Renal pelvis (tissue), 4 donors: ENCODE results near the gene OR52K1. TPM values are rescaled to one million over a fixed set of nuclear protein-coding genes. Genes with fewer than 3 reads are reported as not detected.
"Not testable (repeated sequence)": the region's sequence is repeated elsewhere in the genome, so short reads cannot be mapped to it uniquely, and the experiment has no call there.

Experiments used
- DNase-seq: peaks from one replicate; pipeline ENCODE4 v3.0.0-alpha.2; 2013
- polyA plus RNA-seq, 3 donors: library from polyadenylated mRNA; unstranded; fragments of 120-200 nt; gene quantifications; one replicate each; pipeline ENCODE4 v1.2.1, GENCODE V29; 2013; ENCODE audit not compliant: insufficient read length in 3 of 3

Gene OR52K1
- polyA plus RNA-seq, 3 donors, result 0.07 to 0.33 (median 0.23) TPM

DNA sequence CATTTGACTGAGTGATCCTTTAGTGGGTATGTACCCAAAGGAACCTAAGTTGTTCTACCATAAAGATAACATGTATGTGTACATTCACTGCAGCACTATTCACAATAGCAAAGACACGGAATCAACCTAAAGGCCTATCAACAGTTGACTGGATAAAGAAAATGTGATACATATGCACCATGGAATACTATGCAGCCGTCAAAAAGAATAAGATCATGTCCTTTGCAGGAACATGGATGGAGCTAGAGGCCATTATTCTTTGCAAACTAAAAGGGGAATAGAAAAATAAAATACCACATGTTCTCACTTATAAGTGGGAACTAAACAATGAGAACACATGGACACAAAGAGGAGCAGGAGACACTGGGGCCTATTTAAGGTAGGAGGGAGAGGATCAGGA, 9.0 kb downstream of the OR52K1 start:
- DNase-seq, result not testable (repeated sequence)

DNA sequence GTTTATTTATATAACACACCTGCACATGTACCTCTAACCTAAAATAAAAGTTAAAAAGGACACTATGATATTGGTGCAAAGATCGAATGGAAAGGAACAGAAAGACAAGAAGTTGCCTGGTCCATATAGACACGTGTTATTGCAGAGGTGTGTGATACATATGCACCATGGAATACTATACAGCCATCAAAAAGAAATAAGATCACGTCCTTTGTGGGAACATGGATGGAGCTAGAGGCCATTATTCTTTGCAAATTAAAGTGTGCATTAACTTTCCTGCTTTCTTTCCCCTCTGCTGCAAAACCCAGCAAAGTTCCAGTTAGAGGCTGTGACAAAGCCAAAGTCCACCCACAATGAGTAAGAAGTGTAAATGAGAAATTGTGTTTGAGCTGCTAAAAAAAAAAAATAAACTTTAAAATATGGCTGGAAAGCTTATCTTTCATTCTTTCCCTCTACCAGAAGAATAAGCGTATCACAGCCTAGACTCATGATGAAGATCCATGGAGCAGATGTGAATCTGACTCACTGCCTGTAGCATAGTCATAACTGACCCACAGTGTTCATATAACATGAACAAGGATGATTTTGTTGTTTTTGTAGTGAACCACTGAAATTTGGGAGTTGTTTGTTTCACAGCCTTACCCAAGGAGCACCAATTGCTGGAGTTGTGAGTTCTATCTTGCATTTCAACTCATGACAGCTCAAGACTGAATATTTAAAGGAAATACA, 9.6 kb downstream of the OR52K1 start:
- DNase-seq, result no peak

DNA sequence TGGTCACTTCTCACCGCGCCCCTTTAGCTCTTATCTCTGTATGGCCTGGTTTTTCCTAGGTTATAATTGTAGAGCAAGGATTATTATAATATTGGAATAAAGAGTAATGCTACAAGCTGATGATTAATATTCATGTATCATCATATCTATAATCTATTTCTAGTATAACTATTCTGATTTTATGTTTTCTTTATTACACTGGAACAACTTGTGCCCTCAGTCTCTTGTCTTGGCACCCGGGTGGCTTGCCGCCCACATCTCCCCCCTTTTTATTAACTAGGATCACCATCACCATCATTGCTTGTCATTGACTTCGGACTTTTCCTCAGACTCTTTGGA, 11.0 kb downstream of the OR52K1 start:
- DNase-seq, result no peak

DNA sequence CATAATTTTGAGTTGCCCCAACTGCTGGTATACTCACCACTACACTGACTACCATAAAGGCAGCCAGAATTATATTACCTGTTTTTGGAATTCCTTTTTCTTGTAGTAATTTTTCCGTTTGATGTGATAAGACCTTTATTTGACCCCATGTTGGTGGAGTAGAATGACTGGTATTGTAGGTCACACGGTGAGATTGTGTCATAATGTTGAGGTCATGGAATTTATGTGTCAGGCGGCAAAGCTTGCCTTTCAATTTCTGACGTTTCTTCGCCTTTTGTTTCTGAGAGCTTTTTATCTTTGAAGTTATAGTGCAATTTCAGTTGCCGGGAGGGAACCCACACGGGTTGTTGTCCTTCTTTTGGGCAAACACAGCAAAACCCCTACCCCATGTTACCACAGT, 13.0 kb downstream of the OR52K1 start:
- DNase-seq, result no peak

DNA sequence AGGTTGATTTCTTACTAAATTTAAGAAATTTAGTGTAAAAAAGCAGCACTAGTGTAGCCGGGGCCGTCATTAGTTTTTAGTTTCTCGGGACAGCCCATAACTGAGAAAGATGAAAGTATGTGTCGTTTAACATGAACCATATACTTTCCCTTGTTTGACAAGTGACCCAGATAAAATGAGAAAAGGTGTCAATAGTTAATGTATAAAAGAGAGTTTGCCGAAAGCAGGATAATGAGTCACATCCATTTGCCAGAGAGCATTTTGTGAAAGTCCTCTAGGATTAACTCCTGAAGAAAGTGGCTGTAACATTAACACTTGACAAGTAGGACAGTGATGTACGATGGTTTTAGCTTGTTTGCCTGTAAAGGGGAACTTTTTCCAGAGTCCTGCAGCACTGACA, 13.5 kb downstream of the OR52K1 start:
- DNase-seq, result no peak

DNA sequence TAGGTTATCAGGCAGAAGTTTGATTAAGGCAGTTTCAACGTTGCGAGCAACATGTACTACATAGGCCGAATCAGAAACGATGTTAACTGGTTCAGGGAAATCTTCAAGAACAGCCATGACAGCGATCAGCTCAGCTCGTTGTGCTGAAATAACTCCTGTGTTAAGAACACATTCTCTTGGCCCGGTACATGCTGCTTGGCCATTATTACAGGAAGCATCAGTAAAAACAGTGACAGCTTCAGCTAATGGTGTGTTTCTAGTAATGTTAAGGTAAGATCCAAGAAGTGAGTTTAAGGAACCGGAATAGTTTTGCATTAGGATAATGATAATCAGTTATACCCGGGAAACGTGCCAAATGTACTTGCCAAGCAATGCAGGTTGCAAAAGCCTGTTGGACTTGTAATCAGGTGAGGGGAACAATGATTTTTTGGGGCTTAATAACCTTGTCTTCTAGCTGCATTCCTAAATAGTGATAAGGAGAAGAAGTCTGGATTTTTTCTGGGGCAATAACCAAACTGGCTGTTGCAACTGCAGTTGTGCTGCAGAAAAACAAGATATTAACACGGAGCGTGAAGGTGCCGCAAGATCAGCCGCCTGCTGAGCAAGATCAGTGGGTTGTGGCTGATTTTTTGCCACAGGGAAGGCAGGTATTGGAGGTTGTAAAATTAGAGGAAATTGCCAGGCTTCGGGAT, 14.3 kb downstream of the OR52K1 start:
- no peak for DNase-seq

DNA sequence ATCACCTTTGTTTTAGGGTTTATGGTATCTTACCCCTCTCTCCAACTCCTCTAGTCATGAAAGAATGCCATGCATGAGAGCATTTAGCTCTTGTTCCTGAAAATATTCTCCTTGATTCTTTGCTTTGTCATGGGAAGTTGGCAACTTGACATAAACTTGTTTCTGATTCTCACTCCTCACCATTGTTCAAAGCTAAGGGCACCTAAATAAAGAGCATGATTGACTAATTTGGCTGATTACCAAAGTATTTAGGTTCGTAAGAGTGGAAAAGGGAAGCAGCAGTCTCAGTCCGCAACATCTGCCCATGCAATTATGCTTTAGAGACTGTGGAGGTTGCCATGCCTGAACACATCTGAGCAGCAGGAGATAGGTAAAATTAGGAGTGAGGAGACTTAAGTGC, 26.4 kb downstream of the OR52K1 start:
- DNase-seq, result no peak

DNA sequence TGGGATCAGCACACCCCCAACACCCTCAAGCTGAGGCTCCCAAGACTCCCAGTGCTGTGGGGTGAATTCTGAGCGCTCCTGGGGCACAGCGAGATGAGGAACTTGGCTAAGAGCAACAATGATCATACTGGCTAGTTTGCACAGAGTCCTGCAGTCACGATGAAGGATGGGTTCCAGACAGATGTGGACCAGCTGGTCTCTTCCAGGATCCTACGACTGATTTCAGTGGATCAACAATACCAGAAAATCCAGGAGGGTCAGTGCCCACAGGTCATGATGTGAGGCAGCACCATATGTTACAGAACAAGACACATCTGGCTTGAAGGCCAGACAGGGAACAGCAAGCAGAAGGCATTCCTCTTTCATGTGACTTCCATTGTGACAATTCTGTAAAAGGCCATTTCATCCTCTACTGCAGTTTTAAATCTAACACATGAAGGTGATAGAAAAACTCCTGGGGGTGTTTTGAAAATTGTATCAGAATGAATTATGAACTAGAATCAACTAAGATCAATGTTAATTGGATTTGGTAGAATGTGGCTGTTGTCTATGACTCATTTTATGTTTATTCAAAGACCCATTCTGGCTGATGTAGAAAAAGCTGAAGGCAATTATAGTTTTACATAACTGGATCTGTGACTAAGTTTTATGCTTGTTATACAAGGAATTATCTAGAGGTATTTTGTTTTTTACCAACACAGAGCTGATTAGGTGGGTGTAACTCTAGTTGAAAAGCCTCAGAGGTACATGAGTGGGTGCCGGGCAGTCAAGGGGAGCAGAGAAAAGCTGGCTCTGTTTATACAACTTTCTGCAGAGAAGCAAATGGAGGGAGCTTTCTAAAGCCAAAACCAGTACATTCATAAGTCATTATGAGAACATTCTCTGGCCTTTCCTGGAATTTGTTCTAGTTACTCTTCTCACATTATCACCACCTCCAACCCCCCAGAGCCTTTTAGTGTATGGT, 29.1 kb downstream of the OR52K1 start:
- no peak for DNase-seq

DNA sequence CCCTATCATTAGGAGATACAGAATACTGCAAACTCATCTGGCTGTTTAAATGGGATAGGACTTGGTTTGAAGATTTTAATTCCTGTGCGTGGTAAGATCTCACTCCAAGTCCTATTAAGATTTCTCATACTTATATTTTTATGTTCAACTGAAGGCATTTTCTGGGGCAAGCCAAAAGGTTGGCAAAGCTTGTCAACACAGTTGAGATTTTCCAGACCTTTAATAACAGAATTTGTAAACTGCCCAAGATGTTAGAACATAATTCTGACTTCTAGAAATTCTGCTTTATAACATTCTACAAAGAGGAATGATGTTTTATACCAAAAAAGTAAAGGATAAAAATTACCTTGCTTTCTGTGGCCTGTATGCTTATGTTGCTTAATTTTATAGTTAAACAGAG, 31.8 kb downstream of the OR52K1 start:
- no peak for DNase-seq

DNA sequence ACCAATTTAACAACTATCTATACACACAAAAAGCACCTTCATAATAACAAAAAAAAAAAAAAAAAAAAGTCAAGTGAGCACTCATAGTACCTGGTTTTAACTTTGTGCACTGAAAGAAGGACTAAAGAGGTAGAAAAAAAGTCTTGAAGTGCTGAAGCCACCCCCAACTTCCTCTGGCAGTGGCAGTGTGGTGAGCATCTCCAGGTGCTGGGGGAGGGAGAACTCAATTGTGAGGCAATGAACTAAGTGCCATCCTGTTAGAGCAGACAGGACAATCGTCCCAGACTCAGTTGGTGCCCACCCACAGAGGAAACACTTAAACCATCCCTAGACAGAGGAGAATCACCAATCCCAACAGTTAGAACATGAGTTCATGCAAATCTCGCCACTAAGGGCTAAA, 39.9 kb downstream of the OR52K1 start:
- no peak for DNase-seq

DNA sequence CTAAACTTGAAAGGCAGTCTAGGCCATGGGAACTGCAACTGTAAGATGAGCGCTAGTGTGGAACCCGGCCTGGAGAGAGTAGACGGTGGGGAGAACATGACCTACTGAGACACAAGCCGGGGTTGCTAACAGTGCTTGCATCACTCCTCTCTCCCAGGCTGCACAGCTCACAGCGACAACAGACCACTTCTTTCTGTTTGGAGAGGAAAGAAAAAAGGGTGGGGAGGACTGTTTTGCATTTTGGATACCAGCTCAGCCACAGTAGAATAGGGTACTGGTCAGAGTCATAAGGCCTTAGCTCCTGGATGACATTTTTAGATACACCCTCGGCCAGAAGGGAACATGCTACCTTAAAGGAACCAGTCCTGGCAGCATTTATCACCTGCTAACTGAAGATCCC, 40.3 kb downstream of the OR52K1 start:
- DNase-seq, result no peak

DNA sequence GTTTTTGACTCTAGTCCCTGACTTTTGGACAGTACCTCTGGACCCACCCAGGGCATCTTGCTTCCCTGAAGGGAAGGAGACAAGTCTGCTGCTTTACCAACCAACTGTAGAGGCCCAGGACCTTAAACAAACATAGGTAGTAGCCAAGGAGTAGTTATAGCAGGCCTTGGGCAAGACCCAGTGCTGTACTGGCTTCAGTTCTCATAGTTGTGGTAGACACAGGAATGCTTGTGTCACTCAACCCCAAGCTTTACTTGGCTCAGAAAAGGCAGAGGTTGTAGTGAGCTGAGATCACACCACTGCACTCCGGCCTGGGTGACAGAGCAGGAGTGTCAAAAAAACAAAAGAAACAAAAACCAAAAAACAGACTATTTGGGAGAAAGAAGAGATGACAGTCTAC, 41.2 kb downstream of the OR52K1 start:
- no peak for DNase-seq

DNA sequence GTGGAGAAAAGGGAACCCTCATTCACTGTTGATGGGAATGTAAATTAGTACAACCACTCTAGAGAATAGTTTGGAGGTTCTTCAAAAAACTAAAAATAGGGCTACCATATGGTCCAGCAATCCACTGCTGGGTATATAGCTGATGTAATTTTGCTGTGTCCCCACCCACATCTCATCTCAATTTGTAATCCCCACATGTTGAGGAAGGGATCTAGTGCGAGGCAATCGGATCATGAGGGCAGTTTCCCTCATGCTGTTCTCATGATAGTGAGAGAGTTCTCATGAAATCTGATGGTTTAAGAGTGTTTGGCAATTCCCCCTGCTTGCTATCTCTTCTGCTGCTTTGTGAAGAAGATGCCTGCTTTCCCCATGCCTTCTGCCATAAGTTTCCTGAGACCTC, 45.5 kb downstream of the OR52K1 start:
- DNase-seq, result no peak

DNA sequence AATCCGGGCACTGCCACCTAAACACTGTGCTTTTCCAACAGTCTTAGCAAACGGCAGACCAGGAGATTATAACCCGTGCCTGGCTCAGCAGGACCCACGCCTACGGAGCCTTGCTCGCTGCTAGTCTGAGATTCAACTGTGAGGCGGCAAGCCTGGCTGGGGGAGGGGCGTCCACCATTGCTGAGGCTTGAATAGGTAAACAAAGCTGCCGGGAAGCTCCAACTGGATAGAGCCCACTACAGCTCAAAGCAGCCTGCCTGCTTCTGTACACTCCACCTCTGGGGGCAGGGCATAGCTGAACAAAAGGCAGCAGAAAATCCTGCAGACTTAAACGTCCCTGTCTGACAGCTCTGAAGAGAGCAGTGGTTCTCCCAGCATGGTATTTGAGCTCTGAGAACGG, 49.2 kb downstream of the OR52K1 start:
- DNase-seq, result not testable (repeated sequence)

DNA sequence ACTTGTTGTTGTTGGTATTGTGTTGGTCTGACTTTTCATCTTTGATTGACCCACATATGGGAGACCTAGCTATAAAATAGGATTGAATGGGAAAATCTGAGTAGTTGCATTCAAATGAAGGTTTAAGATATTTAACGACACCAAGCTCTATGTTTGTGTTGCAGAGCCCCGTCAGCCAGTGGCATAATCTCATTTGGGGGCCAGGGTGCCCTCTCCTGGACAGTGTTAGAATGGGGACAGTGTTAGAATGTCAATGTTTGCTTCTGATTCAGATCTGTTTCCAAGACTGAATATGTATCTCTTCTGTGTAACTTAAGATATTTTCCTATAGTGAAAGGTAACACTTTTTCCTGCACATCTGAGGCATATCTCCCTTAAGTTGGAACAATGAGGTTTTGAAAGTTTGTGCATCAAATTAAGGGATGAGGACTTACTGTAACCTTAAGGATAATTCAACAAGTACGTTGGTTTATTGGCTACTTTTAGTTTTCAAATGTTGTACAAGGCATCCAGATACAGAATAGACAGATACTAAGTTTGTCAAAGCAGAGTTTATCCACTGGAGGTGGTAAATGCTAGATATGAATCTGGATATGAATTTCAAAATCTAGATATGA, 57.3 kb downstream of the OR52K1 start:
- peak; percentile 4 for DNase-seq

DNA sequence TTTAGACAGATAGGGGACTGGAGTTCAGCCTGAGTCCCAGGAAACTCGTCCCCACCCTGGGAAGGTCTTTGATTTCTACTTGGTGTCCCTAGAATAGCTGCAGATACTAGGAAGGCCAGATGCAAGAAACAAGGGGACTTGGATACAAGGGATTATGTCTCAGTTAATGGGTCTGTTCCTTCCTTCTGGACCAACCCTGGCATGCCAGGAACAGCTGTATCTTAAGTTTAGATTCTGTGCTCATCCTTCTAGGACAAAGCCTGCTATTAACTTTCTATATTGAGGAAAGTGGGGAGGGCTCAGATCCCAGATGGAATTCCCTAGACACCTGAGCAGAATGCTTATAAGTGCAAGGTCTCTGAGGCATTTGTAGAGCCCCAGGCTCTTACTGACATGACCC, 58.6 kb downstream of the OR52K1 start:
- no peak for DNase-seq

Other genes starting within 250 kb of the OR52K1 start
- not detected for gene OR52B4, start 114.3 kb upstream of the OR52K1 start, polyA plus RNA-seq
- 10 to 100 TPM; 20.2 to 22.7 (median 21.8) TPM for gene TRIM21, start 88.9 kb upstream of the OR52K1 start, polyA plus RNA-seq
- not detected for gene OR52K2, start 33.4 kb upstream of the OR52K1 start, polyA plus RNA-seq
- not detected for gene OR52M1, start 62.5 kb downstream of the OR52K1 start, polyA plus RNA-seq
- under 1 TPM in 1 of 3 donors, not detected in 2; 0.03 TPM for gene OR52I2, start 99.1 kb downstream of the OR52K1 start, polyA plus RNA-seq
- gene OR52I1, start 111.4 kb downstream of the OR52K1 start, polyA plus RNA-seq, result under 1 TPM; 0.03 to 0.12 (median 0.10) TPM
- 10 to 100 TPM; 19.2 to 26.8 (median 20.9) TPM for gene TRIM68, start 125.6 kb downstream of the OR52K1 start, polyA plus RNA-seq
- not detected for gene OR51D1, start 154.8 kb downstream of the OR52K1 start, polyA plus RNA-seq
- 1 to 10 TPM; 1.0 to 1.6 (median 1.3) TPM for gene OR51E1, start 161.3 kb downstream of the OR52K1 start, polyA plus RNA-seq
- gene OR51E2, start 215.2 kb downstream of the OR52K1 start, polyA plus RNA-seq, result under 1 TPM; 0.65 to 0.88 (median 0.84) TPM
- under 1 TPM; 0.29 to 0.44 (median 0.31) TPM for gene MMP26, start 222.1 kb downstream of the OR52K1 start, polyA plus RNA-seq